Measurements from ENCODE around the gene ALDH1A1.

Gene ALDH1A1

GRCh38 chr9:72917892-72918509, 34.9 kb downstream of the ALDH1A1 start:
- no peak for DNase-seq (ENCODE audit: low spot score)

GRCh38 chr9:72915659-72916058, 37.2 kb downstream of the ALDH1A1 start:
- no peak for DNase-seq (ENCODE audit: low spot score)

- DNase-seq (ENCODE audit: low spot score) = no peak
Measured at GRCh38 chr9:72914750-72915149, 38.1 kb downstream of the ALDH1A1 start.

GRCh38 chr9:72913382-72914009, 39.4 kb downstream of the ALDH1A1 start:
- DNase-seq (ENCODE audit: low spot score) = no peak

GRCh38 chr9:72912476-72913381, 40.1 kb downstream of the ALDH1A1 start:
- DNase-seq (ENCODE audit: low spot score) = no peak

DNA sequence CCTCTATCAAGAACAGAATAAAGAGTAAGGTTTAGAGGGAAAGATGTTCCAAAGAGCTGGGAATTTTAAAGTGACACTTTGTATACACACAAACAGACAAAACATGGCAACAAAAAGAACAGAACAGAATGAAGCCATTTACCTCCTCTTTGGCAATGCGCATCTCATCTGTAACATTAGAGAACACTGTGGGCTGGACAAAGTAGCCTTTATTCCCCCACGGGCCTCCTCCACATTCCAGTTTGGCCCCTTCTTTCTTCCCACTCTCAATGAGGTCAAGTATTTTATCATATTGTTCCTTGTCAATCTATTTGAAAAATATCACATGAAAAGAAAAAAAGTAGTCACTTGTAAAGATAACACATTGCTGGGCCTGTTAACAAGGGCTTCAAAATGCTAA, 41.0 kb downstream of the ALDH1A1 start:
- DNase-seq (ENCODE audit: low spot score) = no peak

DNA sequence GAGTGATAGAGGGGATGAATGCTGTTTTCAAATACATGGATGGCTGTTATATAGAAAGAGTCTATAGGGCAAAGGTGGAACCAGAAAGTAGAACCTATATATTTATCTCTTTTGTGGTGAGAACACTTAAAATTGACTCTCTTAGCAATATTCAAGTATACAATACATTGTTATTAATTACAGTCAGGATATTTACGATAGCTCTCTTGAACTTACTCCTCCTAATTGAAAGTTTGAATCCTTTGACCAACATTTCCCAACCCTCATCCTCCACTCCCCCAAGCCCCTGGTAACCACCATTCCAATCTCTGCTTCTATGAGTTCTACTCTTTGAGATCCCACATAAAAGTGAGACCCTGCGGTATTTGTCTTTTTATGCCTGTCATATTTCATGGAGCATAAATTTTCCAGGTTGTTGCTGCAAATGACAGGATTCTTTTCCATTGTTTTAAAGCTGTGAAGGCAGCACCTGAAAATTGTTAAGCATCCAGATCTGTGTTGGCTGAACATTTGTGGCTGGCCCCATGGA, 41.5 kb downstream of the ALDH1A1 start:
- no peak for DNase-seq (ENCODE audit: low spot score)

- no peak for DNase-seq (ENCODE audit: low spot score)
Measured at GRCh38 chr9:72909428-72909827, 43.4 kb downstream of the ALDH1A1 start.

DNA sequence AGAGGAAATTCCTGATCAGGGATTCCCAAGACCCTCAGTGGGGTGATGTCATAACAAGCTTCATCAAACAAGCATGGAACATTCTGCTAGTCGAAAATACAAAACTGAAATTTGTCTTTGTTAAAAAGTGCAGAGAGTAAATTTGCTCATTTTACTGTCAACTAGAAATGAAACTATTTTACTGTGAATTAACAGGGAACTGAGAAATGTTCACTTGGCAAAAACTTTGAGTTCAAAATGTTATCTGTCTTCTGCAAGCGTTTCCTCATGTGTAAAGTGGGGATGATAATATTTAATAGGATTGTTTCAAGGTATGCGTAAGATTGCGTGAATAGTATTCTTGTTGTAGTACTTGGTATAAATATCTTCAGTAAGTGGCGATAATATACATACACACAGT, 45.4 kb downstream of the ALDH1A1 start:
- DNase-seq (ENCODE audit: low spot score) = no peak

DNA sequence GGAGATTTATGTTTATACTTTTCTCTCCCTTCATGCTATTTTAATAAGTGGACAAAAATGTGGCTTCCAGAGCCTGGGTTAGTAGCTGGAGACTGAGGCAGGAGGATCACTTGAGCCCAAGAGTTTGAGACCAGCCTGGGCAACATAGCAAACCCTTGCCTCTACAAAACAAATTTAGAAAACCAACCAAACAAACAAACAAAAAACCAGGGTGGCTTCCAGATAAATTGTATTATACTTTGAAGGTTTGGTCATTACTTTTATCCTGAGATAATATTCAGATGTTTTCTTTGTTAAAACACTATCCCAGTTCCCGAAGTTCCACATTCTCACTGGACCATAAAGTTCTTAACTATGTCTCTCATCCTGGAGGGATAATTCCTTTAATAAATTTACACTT, 46.0 kb downstream of the ALDH1A1 start:
- DNase-seq (ENCODE audit: low spot score) = no peak

DNA sequence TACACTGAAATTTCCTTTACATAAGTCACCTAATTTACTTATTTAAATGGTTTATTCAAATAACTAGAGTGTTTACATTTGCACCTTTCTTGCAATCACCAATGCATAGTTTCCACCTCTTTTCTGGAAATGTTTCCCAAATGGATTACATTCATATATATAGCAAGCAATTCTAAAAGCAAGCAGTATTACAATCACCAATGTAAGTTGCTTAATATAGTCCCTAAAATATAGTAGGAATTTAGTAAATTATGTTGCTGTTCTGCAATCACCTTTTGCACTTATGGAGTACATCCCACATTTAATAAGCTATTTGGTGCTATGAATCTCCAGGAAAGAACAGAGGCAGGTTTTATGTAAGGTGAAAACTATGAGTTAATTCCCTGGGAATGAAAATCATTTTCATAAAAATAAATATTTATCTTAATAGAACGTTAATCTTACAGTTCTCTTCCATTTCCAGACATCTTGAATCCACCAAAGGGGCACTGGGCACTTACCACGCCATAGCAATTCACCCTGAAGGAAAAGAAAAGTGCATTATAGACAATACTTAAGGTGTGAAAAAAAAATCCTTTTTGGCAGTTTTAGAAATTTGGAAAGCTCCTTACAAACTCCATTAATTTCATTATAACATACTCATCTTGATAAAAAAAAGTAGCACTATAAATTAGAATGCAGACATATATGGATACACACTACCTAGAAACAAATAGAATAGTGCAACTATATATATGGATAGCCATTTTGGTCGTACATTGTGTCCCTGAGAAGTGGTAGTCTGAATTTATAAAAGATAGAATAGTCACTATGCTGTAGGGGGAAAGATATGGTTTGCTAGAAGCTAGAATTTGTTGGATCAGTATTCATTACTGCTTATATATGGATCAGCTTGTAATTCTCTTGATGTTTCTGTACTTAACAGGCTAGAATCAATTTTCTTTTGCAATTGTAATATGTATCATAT, 47.1 kb downstream of the ALDH1A1 start:
- no peak for DNase-seq (ENCODE audit: low spot score)

GRCh38 chr9:72904267-72905093, 48.4 kb downstream of the ALDH1A1 start:
- DNase-seq (ENCODE audit: low spot score) = no peak

GRCh38 chr9:72903103-72903502, 49.8 kb downstream of the ALDH1A1 start:
- no peak for DNase-seq (ENCODE audit: low spot score)

DNA sequence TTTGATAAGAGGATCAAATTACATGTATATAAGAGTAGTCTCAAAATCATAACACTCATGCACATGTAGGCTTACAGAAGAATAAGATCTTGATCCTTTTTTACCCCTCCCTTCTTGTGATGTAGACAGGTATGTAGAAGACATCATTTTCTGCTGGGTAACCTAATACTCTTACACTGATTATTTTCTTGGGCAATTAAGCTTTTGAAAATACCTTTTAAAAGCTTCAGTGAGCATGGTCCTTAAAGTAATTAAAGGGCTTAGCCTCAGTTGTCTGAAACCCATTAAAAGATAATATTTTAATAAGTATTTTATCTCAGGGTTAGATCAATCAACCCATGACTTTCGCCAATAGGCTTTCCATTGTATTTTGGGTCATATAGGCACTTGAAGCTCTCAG, 50.6 kb downstream of the ALDH1A1 start:
- no peak for DNase-seq (ENCODE audit: low spot score)

GRCh38 chr9:72899734-72900477, 52.9 kb downstream of the ALDH1A1 start:
- no peak for DNase-seq (ENCODE audit: low spot score)

- no peak for DNase-seq (ENCODE audit: low spot score)
Measured at GRCh38 chr9:72898784-72899733, 53.8 kb downstream of the ALDH1A1 start.

DNA sequence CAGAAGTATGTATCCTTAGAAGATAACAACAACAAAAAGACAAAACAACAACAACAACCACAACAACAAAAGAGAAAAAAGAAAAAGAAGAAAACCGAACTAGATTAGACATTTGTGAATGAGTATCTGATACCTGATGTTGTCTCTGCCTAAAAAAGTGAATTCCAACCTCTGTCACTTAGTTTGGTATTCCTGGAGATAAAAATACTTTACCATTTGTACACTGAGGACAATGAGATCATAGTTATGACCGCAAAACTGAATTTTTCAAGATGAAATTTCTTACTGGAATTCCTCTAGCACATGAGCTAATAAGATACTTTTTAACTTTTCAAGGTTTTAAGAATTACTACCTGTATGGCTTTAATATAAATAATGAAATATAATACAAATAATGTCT, 54.5 kb downstream of the ALDH1A1 start:
- DNase-seq (ENCODE audit: low spot score) = no peak

DNA sequence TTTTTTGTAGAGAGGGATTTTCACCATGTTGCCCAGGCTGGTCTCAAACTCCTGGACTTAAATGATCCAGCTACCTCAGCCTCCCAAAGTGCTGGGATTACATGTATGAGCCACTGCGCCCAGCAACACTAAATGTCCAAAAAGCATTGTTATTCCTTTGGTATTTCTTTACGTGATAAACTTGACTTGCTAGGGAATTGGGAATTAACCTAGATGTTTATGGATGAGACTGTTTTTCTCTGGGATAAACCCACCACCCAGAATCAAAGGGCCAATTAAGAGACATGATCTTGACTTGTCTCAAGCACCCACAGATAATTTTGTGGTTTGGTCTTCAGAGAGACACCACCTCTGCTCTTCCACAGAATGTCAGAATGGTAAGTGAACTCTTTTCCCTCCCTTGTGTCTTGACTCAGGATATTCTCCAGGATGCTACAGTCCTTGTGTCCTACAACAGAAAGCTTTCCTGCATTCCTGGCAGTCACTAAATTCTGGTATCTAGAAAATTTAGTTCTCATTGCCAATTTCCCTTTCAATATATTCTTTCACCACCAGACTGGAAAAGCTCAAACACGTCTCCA, 55.7 kb downstream of the ALDH1A1 start:
- no peak for DNase-seq (ENCODE audit: low spot score)
